ENCODE measurements around the gene TENM3.
"Not testable (repeated sequence)": the region's sequence is repeated elsewhere in the genome, so short reads cannot be mapped to it uniquely, and the experiment has no call there.

TENM3 gene

DNA sequence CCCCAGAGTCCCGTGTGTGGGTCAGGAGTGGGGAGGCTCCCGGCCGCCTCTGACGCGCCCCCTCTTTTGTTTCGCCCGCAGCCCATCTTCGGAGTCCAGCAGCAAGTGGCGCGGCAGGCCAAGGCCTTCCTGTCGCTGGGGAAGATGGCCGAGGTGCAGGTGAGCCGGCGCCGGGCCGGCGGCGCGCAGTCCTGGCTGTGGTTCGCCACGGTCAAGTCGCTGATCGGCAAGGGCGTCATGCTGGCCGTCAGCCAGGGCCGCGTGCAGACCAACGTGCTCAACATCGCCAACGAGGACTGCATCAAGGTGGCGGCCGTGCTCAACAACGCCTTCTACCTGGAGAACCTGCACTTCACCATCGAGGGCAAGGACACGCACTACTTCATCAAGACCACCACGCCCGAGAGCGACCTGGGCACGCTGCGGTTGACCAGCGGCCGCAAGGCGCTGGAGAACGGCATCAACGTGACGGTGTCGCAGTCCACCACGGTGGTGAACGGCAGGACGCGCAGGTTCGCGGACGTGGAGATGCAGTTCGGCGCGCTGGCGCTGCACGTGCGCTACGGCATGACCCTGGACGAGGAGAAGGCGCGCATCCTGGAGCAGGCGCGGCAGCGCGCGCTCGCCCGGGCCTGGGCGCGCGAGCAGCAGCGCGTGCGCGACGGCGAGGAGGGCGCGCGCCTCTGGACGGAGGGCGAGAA is 556.5 kb downstream of the TENM3 start:
- no peak overlapping the region for H3K4me3 ChIP-seq (ENCODE audit: low read length)
- no peak for DNase-seq (ENCODE audit: low read depth, low spot score)

- H3K4me3 ChIP-seq (ENCODE audit: low read length), result no peak overlapping the region
- no peak for DNase-seq (ENCODE audit: low read depth, low spot score)
These were observed 557.0 kb downstream of the TENM3 start for GRCh38 chr4:182800216-182800515.

- no peak overlapping the region for H3K4me3 ChIP-seq (ENCODE audit: low read length)
These were observed 558.4 kb downstream of the TENM3 start for GRCh38 chr4:182801636-182802035.

GRCh38 chr4:182802621-182803020 is 559.4 kb downstream of the TENM3 start:
- no peak for DNase-seq (ENCODE audit: low read depth, low spot score)
- H3K4me3 ChIP-seq (ENCODE audit: low read length), result no peak overlapping the region

More at GRCh38 chr4:182801636-182802035, 558.4 kb downstream of the TENM3 start:
- no peak for DNase-seq (ENCODE audit: low read depth, low spot score)

DNA sequence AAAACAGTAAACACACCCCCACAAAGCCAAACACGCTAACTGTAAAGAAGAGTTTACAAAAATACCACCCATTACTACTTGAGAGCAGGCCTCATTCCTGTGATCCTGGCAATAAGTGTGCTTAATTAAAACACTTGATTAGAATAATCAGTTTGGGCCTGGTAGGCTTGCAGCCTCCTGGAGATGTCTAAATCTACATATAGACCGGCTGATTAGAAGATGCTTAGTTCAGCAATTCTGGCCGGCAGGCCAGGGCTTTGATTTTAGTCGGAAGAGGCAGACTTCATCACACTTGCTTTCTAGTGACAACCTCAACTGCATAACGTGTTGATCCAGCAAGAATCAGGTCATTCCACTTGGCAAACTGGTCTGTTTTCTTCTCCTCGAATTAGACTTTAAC is 560.0 kb downstream of the TENM3 start:
- H3K4me3 ChIP-seq (ENCODE audit: low read length), result no peak overlapping the region
- no peak for DNase-seq (ENCODE audit: low read depth, low spot score)

DNA sequence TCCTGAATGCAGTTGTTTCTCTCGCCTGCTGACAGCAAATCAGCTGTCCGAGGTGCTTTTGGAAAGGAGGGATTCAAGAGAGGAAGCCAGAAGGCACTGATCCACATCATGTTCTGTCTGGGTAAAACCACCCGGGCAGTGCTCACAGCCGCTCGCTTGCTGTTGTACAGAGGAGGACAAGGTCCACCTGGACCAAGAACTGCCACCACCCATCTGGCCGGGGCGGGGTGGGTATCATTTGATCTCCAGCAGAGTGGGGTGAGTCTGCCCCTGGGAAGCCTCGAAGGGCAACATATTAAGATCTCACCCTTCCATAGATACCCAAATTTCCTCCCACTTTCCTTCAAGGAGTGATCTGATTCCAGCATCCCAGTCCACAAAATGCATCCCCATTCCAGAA is 560.9 kb downstream of the TENM3 start:
- no peak overlapping the region for H3K4me3 ChIP-seq (ENCODE audit: low read length)

DNA sequence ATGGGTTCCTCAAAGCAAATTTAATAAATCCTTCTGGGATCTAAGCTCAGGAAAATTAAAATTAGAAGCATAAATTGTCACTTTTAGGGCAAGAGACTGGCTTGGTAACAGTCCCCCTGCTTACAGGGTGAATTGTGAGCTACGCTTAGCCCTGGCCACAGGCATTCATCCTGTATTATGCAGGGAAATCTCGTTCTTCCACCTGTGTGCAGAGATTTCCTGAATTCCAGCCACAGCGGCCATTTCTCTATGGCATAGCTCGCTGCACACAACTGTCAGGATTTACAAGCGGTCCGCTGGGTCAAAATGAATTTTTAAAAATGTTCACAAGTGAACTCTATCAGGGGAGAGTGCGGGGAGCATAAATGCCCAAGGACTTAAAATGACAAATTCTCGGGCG is 562.1 kb downstream of the TENM3 start:
- no peak for DNase-seq (ENCODE audit: low read depth, low spot score)
- no peak overlapping the region for H3K4me3 ChIP-seq (ENCODE audit: low read length)

More for the DNA sequence above, 560.9 kb downstream of the TENM3 start:
- DNase-seq (ENCODE audit: low read depth, low spot score), result no peak

GRCh38 chr4:182805750-182806149 is 562.5 kb downstream of the TENM3 start:
- DNase-seq (ENCODE audit: low read depth, low spot score), result no peak
- H3K4me3 ChIP-seq (ENCODE audit: low read length), result no peak overlapping the region

- no peak overlapping the region for H3K4me3 ChIP-seq (ENCODE audit: low read length)
- DNase-seq (ENCODE audit: low read depth, low spot score), result no peak
These were observed 563.4 kb downstream of the TENM3 start for GRCh38 chr4:182806259-182807252.

DNA sequence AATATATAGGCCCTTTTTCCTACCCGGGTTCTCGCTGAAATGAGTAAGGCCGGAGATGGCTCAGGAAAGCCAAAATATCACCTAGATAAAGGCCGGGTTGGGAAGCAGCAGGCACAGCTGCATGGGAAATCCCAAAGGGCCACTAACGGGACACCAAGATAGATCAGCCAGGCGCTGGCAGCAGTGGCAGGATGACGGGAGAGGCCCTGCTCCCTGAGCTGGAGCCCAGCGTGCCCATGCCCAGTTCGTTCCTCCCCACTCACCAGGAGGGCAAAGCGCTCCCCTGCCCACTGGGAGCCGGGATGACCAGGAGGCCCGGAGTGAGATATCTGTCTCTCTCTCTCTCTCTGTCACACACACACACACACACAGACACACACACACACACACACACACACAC is 564.1 kb downstream of the TENM3 start:
- no peak overlapping the region for H3K4me3 ChIP-seq (ENCODE audit: low read length)
- no peak for DNase-seq (ENCODE audit: low read depth, low spot score)

GRCh38 chr4:182807767-182808548 is 564.8 kb downstream of the TENM3 start:
- DNase-seq (ENCODE audit: low read depth, low spot score), result no peak
- no peak overlapping the region for H3K4me3 ChIP-seq (ENCODE audit: low read length)

DNA sequence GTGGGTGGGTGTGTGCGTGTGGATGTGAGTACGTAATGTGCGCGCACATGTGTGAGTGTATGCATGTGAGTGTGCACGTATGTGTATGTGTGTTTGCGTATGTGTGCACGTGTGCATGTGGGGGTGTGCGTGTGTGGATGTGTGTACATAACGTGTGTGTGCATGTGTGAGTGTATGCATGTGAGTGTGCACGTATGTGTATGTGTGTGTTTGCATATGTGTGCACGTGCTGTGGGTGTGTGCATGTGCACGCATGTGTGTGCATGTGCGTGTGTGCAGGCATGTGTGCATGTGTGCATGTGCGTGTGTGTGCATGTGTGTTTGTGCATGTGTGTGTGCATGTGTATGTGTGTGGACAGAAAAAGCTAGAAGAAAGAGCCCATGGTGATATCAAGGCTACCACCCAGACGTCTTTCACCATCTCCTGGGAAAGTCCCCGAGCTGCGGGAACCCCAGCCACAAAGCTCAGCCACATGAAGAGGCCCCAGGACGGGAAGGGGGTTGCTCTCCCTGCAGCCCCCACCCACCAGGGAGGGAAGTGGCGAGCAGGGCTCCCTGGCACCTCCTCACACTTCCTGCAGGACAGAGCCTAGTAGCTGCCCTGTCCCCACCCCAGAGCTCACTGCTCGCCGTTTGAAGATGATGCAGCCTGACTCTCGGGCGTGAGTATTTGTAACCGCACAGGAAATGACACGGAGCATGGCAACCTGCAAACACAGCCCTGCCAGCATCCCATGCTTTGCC is 565.6 kb downstream of the TENM3 start:
- DNase-seq (ENCODE audit: low read depth, low spot score), result peak; percentile 78
- H3K4me3 ChIP-seq (ENCODE audit: low read length), result 0 out of 2 replicates have a peak overlapping the region, but pooled peaks have one; percentile 5

GRCh38 chr4:182809417-182810102 is 566.4 kb downstream of the TENM3 start:
- H3K4me3 ChIP-seq (ENCODE audit: low read length), result no peak overlapping the region
- DNase-seq (ENCODE audit: low read depth, low spot score), result no peak

DNA sequence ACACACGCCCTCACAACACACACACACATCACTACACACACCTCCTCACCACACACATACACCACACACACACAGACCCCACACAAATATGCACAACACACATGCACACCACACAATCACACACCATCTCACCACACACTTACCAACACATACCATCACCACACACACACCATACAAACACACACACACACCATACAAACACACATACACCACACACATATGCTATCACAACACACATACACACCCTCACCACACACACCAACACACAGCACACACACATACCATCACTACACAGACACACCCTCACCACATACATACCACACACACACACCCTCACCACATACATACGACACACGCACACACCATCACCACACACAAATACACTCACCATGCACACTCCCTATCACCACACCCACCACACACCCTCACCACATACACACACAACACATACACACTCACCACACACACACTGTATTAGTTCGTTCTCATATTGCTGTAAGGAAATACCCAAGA is 567.0 kb downstream of the TENM3 start:
- DNase-seq (ENCODE audit: low read depth, low spot score), result no peak
- no peak overlapping the region for H3K4me3 ChIP-seq (ENCODE audit: low read length)

- H3K4me3 ChIP-seq (ENCODE audit: low read length), result no peak overlapping the region
- DNase-seq (ENCODE audit: low read depth, low spot score), result no peak
These were observed 569.7 kb downstream of the TENM3 start for GRCh38 chr4:182812916-182813315.

DNA sequence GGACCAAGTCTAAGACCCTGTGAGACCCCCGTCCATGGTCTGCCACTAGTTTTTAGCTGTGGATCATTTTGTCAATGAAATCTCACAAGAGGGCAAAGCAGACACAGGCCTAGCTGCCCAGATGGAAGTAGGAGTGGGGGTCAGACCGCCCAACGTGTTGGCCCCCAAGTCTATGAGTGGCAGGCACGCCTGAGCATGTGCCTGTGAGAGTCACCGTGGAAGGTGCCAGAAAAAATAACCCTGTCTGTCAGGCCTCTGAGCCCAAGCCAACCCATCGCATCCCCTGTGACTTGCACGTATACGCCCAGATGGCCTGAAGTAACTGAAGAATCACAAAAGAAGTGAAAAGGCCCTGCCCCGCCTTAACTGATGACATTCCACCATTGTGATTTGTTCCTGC is 570.9 kb downstream of the TENM3 start:
- H3K4me3 ChIP-seq (ENCODE audit: low read length), result not testable (repeated sequence)

DNA sequence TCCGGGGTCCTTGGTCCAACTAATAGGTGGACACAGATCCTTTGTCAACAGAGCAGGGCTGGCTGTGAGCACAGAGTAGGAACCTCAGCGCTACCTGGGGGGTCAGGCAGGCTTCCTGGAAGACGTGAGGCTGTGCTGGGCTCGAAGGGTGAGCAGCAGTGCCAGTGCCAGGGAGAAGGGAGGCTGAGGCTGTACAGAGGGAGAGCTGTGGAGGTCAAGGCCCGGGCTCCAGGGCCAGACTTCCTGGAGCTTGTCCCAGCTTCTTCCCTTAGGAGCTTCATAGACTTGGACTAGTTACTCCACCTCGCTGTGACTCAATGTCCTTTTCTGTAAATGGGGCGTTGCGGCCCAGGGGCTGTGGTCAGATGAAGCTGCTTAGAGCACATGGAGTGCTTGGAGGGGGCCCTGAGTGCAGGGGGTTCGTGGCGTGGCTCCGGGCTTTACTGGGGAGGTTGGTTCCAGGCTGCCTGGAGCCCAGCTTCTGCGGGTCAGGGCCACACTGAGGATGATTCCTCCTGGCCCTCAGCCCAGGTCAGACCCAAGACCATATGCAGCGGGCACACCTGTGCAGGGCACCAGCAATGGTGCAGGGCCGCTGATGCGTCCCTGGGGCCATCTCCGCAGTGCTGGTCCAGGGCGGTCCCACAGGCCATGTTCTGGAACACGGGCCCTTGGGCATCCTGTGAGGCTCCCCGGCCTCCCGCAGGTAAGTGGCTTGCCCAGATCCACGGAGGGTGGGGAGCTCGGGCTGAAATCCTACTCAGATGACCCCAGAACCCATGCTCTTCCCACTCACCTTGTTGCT is 575.9 kb downstream of the TENM3 start:
- no peak overlapping the region for H3K4me3 ChIP-seq (ENCODE audit: low read length)
- DNase-seq (ENCODE audit: low read depth, low spot score), result no peak

More for the DNA sequence above, 570.9 kb downstream of the TENM3 start:
- DNase-seq (ENCODE audit: low read depth, low spot score), result not testable (repeated sequence)
